Left kidney (tissue), 8 donors: ENCODE measurements around the gene FOXRED1. TPM values are rescaled to one million over a fixed set of nuclear protein-coding genes. Genes with fewer than 3 reads are reported as not detected.
A peak's percentile ranks its signal among the peaks of the same experiment; 100 is the strongest.
"Not testable (repeated sequence)": the region's sequence is repeated elsewhere in the genome, so short reads cannot be mapped to it uniquely, and the experiment has no call there.

Source experiments
- DNase-seq: peaks from one replicate; pipeline ENCODE4 v3.0.0-alpha.2; 2013
- long read RNA-seq, 8 donors: transcript quantifications; one replicate each; lab custom pipeline, GENCODE V29; 2026
- polyA plus RNA-seq: library from polyadenylated mRNA; unstranded; fragments of 120-200 nt; gene quantifications from one replicate; pipeline ENCODE4 v1.2.1, GENCODE V29; 2013; ENCODE audit not compliant: insufficient read length

FOXRED1 gene
- 58.4 TPM for polyA plus RNA-seq
- long read RNA-seq, donor 1, transcript FOXRED1-201 (11 exons, 1,970 nt), result major isoform, 6 of 7 reads
- long read RNA-seq, donor 1, partial matches to known transcripts, result 0 of 7 reads
- long read RNA-seq, donor 1, other reads (novel, unspliced or antisense), result 0 of 7 reads
- long read RNA-seq, donor 2, partial matches to known transcripts, result 0 of 2 reads
- long read RNA-seq, donor 2, other reads (novel, unspliced or antisense), result 0 of 2 reads
- long read RNA-seq, donor 3, transcript FOXRED1-201 (11 exons, 1,970 nt), result major isoform, 6 of 8 reads
- long read RNA-seq, donor 3, partial matches to known transcripts, result 0 of 8 reads
- long read RNA-seq, donor 3, other reads (novel, unspliced or antisense), result 0 of 8 reads
- long read RNA-seq, donor 4, result 0 reads
- long read RNA-seq, donor 5, transcript FOXRED1-201 (11 exons, 1,970 nt), result major isoform, 10 of 12 reads
- long read RNA-seq, donor 5, partial matches to known transcripts, result 0 of 12 reads
- long read RNA-seq, donor 5, other reads (novel, unspliced or antisense), result 0 of 12 reads
- long read RNA-seq, donor 6, transcript FOXRED1-201 (11 exons, 1,970 nt), result major isoform, 8 of 18 reads
- long read RNA-seq, donor 6, partial matches to known transcripts, result 7 of 18 reads
- long read RNA-seq, donor 6, other reads (novel, unspliced or antisense), result 0 of 18 reads
- long read RNA-seq, donor 7, transcript FOXRED1-214 (2 exons, 674 nt), result minor isoform, 5 of 18 reads
- long read RNA-seq, donor 7, transcript FOXRED1-201 (11 exons, 1,970 nt), result major isoform, 6 of 18 reads
- long read RNA-seq, donor 7, partial matches to known transcripts, result 5 of 18 reads
- long read RNA-seq, donor 7, other reads (novel, unspliced or antisense), result 0 of 18 reads
- long read RNA-seq, donor 8, transcript FOXRED1-201 (11 exons, 1,970 nt), result major isoform, 5 of 5 reads
- long read RNA-seq, donor 8, partial matches to known transcripts, result 0 of 5 reads
- long read RNA-seq, donor 8, other reads (novel, unspliced or antisense), result 0 of 5 reads

DNA sequence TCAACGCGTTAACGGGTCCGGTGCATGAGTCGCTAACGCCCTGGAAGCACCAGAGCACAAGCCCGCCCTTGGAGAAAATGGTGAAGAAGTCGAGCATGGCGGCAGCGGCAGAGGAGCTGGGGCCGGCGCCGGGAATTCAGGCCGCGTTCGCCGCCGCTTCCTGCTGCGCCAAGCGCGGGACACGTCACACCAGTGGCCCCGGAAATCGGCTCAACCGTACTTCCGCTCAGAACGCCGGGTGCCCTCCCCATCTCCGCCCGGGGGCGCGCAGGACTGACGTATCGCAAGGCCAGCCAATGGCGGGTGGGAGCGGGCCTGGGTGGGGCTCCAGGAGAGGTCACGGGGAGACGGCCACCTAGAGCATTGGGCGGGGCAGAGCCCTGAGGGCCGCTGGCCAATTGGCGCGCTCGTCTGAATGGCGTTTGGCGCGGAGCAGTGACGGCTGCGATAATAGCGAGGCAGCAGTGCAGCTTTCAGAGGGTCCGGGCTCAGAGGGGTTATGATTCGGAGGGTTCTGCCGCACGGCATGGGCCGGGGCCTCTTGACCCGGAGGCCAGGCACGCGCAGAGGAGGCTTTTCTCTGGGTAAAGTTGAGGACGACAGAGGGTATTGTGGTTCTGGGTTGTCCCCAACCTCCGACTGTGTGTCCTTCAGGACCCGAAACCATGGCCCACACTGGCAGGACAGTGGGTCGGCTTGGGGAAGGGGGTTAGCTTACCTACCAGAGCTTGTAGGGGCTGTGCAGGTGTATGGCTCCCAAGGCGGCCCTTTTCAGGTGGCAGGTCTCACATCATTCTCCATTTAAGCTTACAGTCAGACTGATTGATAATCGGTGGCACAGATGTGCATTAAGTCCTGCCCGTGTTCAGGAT, at the start of gene FOXRED1, which contains the start of gene SRPRA:
FOXRED1 (plus strand) TSS at position 447 of the 872 bp plus-strand sequence; CDS start at position 500, 53 bp downstream.
SRPRA (minus strand) TSS at position 188 of the 872 bp plus-strand sequence; CDS start at position 97, 91 bp downstream.
- peak; percentile 98 for DNase-seq

DNA sequence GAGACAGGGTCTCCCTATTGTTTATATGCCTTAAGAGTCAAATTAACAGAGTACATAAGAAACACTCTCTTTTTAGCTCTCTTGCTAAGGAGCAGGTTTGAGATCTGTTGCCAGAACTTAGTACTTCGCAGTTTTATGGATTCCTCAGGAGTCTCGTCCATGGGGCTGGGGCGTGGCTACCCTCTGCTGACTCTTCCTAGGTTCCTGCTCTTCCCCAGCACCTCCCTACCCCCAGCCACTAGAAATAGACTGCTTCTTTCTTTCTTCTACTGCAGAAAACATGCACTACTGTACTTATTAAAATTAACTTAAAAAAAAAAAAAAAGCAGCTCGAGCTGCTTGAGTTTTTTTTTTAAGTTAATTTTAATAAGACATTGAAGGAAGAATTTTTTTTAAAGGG, 49.4 kb upstream of the FOXRED1 start:
- no peak for DNase-seq

GRCh38 chr11:126224647-126225294, 44.2 kb upstream of the FOXRED1 start:
- no peak for DNase-seq

GRCh38 chr11:126225295-126225665, 43.7 kb upstream of the FOXRED1 start:
- no peak for DNase-seq

DNA sequence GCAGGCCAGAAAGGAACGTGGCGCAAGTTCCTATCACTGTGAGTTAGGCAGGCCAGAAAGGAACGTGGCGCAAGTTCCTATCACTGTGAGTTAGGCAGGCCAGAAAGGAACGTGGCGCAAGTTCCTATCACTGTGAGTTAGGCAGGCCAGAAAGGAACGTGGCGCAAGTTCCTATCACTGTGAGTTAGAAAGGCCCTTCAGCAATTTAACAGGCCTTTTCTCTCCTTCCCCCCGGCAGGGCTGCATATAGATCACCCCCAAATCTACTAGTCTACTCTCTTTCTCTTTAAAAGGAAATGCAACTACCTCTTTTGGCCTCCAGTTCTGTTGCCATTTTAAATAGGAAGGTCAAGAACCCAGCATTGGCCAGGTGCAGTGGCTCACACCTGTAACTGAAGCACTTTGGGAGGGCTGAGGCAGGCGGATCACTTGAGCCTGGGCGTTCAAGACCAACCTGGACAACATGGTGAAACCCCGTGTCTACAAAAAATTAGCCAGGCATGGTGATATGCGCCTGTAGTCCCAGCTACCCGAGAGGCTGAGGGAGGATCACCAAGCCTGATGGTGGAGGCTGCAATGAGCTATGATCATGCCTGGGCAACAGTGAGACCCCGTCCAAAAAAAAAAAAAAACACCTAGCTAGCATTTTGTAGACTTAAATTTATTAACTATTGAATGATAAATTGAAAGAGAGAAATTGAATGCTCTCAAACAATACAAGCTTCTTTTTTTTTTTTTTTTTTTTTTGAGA, 42.4 kb upstream of the FOXRED1 start:
- DNase-seq, result no peak

- DNase-seq, result no peak
These were observed 39.0 kb upstream of the FOXRED1 start for GRCh38 chr11:126229858-126230540.

DNA sequence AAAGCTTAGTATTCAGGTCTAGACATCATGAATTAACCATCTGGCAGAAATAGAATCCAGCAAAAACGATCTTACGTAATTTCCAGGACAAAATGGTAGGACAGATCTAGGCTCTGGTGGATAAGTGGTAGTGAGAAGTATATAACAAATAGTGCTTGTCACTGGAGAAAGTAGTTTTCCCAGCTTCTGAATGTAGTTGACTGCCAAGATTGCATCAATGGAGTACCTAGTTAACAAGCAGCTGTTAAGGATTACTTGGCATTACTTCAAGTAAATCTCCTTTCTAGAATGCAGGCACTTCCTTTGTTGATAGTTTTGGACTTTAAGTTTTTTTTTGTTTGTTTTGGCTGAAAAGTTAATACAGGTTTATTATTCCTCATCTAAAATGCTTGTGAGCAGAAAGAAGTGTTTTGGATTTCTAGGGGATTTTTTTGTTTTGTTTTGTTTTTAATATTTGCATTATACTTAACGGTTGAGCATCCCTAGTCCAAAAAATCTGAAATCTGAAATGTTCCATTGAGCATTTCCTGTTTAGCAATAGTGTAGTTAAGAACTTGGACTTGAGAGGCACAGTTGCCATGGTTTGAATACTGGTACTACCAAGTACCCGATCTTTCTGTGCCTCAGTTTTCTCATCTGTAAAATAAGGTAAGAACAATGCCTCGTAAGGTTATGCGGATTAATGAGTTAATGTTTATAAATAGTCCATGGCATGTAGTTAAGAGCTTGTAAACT, 37.1 kb upstream of the FOXRED1 start:
- no peak for DNase-seq

GRCh38 chr11:126232683-126233082, 36.3 kb upstream of the FOXRED1 start:
- DNase-seq, result no peak

DNA sequence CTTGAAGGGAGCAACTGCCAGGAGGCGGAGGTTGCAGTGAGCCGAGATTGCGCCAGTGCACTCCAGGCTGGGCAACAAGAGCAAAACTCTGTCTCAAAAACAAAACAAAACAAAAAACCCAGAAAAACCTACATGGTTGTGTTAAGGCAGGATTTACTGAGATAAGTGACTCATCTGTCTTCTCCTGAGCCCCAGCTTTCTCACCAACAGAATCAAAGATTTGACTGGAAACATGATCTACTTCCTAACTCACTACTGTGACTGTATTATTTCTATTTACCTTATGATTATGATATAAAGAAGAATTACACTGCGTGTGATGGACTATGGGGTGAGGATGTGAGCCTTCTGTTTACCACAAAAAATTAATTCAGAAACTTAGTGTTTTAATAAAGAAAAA, 35.6 kb upstream of the FOXRED1 start:
- no peak for DNase-seq

- DNase-seq, result no peak
These were observed 22.3 kb upstream of the FOXRED1 start for GRCh38 chr11:126246636-126247035.

DNA sequence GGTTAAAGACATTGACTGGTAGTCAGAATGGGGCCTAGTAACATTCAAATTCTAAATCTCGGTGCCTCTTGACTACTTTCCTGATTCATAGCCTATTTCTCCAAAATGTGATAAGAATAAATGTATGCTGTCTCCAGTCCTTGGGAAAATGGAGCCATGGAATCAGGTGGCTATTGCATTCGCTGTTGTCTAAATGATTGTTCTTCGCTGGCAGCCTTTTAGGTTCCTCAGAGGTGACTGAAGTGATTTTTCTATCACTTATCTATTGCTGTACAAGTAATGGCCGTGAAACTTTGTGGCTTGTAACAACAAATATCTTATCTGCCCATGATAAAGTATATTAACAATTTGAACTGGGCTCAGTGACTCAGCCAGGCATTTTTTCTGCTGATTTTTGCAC, 15.7 kb upstream of the FOXRED1 start:
- no peak for DNase-seq

DNA sequence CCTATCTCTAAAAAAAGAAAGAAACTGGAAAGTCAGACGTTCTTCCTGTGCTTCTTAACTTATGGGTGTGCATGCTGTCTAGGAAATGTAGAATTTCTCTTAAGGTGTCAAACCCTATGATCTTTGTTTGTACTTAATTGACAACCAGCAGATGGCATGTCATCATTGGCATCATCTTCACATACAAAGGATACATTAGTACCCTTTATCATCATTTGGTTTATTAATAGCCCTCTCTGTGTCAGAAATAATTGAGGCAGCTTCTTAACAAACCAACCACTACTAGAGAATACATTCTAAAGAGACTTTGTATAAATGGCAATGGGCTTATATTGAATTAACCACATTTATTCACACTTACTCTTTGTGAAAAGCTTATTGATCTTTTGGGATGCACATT, 14.1 kb upstream of the FOXRED1 start:
- no peak for DNase-seq

DNA sequence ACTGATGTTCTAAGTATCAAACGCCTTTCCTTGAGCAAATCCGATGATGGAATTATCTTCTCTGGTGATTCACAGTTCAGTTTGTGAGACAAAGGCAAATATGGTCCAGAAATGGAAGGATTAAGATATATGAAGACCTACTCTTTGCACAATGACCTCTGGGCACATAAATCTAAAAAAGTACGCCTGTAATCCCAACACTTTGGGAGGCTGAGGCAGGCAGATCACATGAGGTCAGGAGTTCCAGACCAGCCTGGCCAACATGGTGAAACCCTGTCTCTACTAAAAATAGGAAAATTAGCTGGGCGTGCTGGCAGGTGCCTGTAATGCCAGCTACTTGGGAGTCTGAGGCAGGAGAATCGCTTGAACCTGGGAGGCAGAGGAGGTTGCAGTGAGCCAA, 13.4 kb upstream of the FOXRED1 start:
- not testable (repeated sequence) for DNase-seq

GRCh38 chr11:126256216-126256615, 12.7 kb upstream of the FOXRED1 start:
- DNase-seq, result no peak

DNA sequence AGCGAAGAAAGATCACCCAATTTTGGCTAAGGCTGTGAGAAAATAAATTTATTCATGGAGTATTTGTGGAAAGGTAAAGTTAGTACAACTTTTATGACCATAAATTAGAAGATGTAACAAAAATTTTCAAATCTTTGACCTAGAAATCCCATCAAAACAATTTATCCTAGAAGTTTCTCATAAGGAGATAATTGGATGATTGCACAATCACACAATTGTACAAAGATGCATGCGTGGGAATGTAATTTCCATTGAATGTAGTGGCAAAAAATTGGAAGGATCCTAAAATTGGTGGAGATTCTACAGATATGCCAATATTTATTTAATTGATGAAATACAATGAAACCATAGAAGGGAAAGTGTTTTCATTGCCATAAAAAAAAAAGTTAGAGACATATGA, 11.8 kb upstream of the FOXRED1 start:
- no peak for DNase-seq

DNA sequence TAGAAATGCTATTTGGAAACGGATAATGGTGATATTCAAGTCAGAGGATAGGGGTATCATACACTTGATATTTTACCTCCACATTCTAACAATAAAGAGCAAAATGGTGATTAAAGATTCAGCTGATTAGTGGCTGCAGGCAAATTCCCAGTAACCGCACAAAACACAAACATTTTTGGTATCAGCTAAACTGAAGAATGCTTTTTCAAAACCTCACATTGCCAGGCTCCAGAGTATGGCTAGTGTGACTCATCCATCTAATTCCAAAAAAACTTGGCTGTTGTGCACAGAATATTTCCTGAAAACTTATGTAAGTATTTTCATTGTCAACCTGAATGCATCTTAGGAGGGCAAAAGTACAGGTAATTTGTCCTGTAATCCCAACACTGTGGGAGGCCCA, 11.2 kb upstream of the FOXRED1 start:
- DNase-seq, result no peak

DNA sequence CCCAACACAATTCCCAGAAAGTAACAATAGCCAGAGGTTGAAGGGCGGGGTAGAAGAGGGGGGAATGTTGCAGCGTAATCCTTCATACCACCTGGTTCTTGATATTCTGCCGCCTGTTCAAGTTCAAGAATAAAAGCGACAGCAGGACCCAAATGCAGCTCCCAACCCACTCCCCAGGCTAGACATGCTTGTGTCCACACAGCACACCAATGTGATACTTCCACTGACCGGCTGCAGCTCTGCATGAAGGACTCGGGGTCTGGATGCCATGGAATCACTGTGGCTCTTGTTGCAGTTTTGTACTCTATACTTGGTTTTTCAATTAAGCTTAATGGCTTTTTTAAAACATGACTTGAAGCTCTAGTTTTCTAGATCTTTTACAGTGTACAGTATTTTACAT, 6.7 kb upstream of the FOXRED1 start:
- DNase-seq, result no peak

GRCh38 chr11:126263489-126263888, 5.5 kb upstream of the FOXRED1 start:
- no peak for DNase-seq

- no peak for DNase-seq
These were observed 3.1 kb upstream of the FOXRED1 start for GRCh38 chr11:126265811-126266210.
